AML-193 (cell line): Measurements from ENCODE around the gene TMEM43.

Experiments
- DNase-seq, 2 experiments: peaks; one replicate each; lab custom pipeline; 2025; lab: John Stamatoyannopoulos, UW

The TMEM43 gene

DNA sequence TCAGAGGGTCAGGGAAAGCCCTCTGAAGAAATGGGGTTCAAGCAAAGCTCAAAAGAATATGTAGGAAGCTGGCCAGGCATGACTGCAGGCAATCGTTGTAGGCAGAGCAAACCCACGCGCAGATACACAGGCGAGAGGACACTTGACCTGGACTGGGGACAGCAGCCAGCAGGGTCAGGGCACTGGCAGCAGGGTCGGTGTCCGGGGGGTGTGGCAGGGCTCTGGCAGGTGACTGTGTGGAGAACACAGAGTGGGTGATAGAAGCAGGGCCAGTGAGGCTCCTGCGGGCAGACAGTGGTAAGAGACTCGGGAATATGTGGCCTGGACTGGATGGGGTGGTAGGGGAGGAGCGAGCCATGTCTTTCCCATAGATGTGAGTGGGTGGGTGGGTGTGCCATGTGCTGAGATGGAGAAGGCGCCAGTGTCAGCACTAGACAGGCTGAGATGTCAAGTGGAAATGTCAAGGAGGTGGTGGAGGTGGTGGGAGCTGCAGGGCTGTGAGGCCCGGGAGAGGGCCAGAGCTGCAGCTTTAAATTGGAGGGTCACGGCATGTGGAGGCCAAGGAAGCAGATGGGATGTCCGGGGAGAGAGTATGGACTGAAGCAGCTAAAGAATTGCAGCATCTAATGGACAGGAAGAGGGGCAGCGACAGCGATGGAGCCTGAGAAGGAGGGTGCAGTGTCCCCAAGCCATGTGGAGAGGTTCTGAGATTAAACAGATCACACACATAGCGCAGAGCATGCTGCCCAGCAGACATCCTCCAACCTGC lies 13.4 kb downstream of the TMEM43 start:
- DNase-seq: no peak

DNA sequence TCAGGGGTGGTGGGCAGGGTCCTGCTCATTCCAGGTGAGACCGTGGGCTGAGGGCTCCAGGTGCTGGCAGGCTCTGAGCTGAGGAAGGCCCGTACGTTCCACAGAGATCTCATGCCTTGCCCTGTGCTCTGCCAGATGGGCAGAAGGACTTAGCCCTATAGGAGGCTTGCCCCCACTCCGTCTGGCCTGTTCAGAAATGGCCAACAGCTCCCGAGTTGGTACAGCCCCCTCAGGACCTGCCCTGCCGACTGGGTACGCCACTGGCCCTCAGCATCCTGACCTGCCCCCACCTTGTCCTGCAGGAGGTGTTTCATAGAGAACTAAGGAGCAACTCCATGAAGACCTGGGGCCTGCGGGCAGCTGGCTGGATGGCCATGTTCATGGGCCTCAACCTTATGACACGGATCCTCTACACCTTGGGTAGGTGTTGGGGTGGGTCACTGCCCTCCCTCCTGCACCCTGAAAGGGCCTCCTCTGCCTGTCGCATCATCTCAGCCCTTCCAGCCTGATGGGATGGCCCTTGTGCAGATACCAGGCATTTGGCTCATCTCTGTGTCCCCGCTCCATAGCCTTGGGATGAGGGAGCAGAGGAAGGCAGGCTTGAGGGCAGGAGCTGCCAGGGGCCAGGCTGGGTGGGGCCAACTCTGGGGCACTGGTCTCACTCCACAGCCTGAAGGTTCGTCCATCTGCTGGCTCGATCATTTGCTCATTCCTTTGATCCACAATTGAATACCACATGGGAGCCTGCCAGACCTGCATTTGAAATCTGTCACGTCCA lies 14.2 kb downstream of the TMEM43 start:
- no peak for DNase-seq

DNA sequence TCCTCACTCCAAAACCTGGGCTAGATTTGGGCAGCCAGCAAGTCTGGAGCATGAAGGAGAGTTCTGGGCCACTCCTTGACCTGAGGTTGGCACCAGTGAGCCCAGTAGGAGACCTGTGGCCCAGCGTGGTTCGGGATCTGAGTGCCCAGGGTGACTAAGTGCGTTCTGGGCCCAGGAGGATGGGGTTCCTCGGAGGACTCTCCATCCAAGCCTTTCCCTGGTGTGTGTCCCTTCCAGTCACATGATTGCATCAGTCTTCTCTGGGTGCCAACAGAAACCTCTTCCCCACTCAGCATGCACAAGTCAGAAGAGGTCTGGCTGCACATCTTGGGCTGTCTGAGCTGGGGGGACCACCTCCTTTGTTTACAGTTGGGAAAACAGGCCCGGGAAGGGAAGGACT lies 14.9 kb downstream of the TMEM43 start:
- no peak for DNase-seq

DNA sequence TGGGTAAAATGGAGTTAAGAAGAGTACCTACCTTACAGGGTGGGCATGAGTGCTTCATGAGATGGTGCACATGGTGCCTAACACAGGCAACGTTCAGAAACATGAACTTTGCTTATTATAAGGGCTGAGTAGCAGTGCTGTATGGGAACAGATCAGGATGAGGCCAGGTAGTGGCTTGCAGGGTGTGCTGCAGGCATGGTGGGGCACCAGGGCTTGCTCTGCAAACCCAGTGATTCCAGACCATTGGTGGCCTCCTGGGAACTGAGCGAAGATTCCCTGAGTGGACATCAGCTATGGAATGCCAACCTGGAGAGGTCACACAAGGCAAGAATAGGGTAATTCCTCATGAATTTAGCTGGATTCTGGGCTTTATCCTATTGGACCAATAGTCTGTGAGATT lies 15.8 kb downstream of the TMEM43 start:
- no peak for DNase-seq

DNA sequence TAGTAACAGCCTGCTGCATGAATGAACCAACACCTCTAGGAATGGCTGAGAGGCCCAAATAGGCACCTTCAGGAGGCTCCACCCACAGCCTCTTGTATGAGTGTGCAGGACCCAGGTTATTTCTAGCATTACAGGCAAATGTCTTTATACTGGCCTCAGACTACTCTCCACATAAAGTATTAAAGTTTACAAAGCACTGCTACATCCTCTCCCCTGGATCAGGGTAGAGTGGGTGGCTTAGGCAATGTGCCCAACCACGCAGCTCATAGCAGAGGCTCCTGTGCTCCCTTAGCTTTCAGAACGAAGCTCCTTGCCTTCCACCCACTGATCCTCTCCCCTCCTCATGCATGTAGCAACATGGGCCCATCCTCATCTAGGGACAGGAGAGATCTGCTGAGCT lies 16.3 kb downstream of the TMEM43 start:
- no peak for DNase-seq

DNA sequence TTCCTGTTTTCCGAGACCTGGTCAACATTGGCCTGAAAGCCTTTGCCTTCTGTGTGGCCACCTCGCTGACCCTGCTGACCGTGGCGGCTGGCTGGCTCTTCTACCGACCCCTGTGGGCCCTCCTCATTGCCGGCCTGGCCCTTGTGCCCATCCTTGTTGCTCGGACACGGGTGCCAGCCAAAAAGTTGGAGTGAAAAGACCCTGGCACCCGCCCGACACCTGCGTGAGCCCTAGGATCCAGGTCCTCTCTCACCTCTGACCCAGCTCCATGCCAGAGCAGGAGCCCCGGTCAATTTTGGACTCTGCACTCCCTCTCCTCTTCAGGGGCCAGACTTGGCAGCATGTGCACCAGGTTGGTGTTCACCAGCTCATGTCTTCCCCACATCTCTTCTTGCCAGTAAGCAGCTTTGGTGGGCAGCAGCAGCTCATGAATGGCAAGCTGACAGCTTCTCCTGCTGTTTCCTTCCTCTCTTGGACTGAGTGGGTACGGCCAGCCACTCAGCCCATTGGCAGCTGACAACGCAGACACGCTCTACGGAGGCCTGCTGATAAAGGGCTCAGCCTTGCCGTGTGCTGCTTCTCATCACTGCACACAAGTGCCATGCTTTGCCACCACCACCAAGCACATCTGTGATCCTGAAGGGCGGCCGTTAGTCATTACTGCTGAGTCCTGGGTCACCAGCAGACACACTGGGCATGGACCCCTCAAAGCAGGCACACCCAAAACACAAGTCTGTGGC lies 16.9 kb downstream of the TMEM43 start:
- DNase-seq: no peak

DNA sequence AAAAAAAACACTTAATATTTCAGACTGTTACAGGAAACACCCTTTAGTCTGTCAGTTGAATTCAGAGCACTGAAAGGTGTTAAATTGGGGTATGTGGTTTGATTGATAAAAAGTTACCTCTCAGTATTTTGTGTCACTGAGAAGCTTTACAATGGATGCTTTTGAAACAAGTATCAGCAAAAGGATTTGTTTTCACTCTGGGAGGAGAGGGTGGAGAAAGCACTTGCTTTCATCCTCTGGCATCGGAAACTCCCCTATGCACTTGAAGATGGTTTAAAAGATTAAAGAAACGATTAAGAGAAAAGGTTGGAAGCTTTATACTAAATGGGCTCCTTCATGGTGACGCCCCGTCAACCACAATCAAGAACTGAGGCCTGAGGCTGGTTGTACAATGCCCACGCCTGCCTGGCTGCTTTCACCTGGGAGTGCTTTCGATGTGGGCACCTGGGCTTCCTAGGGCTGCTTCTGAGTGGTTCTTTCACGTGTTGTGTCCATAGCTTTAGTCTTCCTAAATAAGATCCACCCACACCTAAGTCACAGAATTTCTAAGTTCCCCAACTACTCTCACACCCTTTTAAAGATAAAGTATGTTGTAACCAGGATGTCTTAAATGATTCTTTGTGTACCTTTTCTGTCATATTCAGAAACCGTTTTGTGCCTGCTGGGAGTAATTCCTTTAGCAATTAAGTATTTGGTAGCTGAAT lies 17.9 kb downstream of the TMEM43 start:
- DNase-seq: no peak

DNA sequence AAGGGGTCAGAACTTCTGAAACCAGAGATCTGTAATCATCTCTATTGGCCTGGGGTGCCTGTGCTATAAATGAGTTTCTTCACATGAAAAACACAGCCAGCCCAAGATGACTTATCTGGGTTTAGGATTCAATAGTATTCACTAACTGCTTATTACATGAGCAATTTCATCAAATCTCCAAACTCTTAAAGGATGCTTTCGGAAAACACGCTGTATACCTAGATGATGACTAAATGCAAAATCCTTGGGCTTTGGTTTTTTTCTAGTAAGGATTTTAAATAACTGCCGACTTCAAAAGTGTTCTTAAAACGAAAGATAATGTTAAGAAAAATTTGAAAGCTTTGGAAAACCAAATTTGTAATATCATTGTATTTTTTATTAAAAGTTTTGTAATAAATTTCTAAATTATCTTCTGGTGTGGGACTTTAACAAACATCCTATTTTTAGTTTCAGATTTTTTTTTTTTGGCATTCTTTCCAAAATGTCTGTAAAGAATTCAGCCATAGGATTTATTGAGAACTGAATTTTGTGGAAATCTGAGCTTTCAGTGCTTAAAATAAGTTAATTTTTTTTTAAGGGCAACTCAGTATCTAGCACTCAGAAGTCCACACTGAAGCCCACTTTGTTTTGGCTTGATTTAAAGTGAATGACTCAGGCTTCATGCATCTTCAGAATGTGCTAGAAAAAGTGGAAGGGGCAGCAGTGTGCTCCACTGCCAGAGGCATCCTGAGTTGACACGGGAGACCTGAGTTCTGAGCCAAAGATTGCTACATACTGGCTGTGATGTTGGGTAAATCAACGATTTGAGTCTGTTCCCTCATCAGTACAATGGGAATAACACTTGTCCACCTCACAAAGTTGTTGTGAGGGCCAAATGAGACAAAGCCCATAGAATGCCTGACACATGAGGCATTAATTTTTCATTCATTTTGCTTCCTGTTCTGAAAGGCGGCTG lies 18.7 kb downstream of the TMEM43 start:
- DNase-seq: peak in 1 of 2 experiments; percentile 56

DNA sequence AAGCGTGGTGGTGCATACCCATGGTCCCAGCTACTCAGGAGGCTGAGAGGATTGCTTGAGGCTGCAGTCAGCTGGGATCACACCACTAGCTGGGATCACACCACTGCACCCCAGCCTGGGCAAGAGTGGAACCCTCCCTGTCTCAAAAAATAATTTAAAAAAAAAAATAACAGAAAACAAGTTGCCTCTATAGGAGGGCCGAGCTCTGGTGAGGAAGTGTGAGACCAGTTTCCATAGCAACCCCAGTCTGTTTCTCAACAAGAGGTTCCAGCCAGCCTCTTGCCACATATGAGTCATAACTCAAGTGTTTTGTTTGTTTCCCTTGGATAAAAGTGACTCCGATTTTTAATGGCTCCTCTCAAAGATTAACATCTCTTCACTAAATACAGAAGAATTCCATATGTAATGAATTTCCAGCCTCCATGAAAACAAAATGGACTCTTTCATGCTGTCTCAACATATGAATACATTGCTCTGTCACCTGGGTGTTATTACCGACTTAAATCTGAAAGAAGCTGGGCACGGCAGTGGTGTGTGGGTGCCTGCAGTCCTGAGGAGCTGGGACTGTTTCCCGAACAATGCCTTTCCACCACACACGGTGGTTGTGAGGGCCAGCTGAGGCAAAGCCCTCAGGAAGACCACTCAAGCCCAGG lies 19.7 kb downstream of the TMEM43 start:
- DNase-seq: peak; percentile 100

DNA sequence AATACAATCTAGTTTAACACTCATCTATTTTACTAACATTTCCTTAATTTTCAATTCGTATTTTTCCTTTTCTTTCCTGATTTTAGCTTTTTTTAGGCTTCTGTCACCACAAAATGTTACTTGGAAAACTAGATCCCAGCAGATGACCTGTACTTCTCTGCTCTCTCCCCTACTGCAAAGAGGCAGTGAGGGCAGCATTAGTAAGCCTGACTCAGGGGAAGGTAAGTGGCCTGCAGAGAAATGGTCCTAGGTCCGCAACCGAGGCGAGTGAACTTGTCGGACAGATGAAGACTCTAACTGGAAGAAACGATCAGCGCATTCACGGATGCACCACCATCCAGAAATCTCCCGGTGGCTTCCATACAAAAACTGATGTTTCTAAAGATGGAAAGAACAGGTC lies 20.4 kb downstream of the TMEM43 start:
- no peak for DNase-seq

DNA sequence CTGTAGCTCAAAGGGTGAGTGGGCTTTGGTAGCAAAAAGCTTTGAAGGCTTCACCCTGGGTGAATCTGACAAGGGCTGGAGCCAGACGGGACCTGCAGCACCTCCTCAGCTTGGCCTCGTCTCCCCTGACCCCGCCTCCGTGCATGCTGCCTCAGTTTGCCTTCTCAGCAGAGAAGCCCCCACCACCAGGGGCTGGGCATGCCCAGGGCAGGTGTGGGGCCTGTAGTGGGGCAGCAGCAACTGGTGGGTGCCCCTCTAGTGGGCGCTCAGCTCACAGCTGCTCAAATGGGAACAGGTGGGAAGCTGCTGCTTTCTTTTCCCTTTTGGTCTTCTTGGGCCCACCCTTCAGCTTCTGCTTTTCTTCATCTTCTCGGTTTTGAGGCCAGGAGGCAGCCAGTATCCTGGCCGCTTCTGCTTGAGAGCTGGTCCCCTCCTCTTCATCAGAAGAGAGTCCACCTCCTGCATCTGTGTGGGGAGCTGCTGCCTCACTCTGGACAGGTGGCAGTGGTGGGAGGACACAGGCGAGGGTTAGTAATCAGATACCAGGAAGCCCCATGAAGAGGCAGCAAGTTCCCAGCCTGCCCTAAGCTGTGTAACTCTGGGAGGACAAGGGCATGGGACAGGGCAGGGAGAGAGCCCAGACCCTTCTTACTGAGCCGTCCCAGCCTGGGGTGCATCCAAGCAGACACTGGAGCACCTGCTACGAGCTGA lies 21.0 kb downstream of the TMEM43 start:
- no peak for DNase-seq

DNA sequence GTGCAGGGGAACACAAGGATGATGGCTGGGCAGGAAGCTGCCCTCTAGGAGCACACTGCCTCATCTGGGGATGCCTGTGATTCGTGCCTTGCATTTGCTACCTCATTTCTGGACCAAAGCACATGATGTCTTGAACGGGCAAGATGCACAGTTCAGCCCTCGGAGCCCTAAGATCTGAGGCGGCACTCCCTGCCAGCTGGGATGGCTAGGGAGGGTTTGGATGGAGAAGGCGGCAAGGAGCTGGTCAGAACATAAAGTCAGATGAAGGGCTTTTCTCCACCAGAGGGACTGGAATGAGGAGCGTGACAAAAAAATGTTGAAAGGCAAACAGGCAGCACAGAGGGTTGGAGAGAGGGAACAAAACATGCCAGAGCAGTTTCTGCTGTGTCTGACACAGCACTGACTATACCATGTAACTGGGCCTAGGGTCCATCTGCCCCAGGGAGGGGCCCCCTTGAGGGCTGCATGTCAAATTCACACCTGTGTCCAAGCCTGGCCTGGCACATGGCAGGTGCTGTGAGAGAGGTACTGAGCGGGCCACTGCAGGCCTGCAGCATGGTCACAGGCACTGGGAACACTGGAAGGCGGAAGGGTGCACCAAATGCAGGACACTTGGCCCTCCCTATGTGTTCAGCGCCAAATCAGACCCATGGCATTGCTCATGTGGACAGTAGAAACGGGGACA lies 21.7 kb downstream of the TMEM43 start:
- DNase-seq: no peak

DNA sequence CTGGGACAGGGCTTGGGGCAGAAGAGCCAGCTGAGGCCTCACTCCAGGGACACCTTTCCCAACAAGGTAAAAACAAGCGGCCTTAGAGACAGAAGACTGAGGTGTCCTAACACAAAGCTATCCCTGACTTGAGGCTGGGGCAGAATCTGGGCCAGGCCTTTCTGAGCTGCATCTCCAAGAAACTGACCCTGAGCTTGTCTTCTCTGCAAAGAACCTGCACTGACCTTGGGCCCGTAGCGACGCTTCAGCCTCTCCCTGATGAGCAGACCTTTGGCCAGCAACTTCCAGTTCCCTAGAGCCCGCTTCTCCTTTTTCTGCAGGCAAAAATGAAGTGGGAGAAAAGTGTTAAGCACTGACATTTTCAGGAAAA lies 22.2 kb downstream of the TMEM43 start:
- no peak for DNase-seq

DNA sequence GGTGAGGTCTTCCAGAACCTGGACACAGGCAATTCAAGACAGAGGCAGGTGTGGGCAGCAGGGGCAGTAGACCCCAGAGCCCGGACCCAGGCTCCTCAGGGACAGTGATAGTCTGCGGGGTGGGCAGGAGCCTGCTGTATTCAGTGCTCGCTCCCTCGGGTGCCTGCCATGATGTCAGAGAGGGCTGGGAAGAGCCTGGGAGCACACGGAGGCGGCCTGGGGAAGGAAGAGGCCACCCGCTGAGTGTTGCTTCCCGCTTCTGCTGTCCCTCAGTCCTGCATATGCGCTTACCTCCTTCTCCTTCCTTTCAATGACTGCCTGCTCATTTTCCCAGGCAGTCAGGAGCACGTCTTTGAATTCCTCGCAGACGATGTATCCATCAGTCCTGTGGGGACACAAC lies 22.8 kb downstream of the TMEM43 start:
- DNase-seq: no peak

DNA sequence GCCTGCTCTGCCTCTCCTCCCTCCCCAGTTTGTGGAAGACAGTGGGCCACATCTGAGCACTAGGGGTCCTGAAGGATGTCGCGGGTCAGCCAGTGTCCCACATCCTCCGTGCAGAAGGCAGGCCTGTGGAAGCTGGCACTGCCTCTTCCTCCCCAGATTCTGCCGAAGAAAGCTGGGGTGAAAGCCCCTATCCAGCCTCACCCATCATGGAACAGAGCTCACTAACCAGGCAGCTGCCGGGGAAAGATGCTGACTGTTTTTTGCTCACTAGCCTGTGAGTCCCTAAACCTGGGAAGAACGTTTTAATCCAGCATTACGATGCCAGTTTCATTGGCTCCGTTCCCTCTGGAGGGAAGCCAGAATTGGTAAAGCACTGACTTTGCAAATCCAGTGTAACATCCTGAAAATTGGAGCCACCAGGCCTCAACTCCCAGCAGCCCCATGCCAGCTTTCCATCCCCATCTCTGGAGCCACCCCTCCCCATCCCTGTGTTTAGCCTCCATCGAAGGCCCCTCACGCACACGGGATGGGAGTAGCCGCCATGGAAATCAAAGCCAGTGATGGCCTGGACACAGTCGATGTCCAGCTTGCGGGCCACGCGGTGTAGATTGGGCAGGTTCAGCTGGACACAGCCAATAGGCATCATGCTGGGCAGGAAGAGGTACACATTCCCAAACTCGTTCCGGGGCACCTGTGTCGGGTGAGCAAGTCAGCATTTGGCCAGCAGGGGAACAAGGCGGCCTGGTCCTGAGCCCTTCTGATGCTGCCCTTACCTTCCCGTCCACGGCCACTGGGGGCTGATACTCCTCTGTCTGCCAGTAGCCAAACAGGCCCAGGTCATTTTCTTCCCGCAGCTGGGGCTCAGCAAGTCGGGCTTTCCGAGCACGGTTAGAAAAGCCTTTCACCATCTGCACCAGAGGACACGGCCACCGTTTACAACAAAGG lies 23.5 kb downstream of the TMEM43 start:
- no peak for DNase-seq

DNA sequence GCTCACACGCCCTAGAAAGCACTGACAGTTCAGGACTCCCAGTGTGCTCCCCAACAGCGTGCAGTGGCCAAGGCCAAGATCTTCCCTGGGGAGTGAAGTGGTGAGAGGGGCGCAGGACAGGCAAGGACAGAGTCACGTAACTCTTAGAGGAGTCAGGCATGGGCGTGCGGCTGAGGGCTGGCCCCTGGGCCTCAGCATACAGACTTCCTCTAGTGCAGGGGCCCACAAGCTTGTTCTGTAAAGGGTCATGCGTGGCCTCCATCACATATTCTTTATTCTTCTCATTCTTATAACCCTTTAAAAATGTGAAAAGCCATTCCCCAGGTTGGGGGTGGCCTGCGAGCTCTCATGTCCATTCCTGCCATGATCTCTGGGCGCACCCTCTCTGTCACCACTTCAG lies 25.2 kb downstream of the TMEM43 start:
- DNase-seq: no peak

DNA sequence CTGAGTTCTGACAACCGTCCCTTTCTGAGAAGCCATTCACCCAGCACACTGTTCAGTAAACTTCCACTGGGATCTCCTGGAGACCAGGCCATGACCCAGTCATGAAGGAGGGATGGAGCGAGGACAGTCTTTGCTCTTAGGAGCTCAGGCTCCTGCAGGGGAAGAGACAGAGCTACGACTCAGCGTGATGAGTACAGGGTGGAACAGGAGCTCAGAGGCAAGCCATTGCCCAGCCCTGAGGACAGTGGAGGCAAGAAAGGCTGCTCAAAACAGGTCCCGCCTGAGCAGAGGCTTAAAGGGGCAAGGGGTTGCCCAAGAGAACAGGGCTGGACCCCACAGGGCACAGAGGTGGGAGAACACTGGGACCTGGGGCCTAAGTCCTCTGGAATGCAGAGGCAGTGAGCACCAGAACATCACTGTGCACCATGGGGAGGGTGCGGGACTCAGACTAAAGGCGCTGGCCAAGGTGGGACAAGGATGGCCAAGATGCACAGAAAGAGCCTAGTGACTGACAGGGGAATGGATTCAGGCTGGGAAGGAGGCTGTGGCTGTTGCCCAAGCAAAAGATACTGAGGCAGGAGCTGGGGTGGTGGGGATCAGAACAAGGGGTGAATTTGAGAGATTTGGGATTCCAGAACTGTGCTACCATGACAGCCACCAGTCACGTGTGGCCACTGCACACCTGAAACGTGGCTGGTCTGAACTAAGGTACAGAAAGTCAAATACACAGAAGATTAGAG lies 25.8 kb downstream of the TMEM43 start:
- DNase-seq: no peak
